GM18517 (cell line): ENCODE measurements around the gene VIL1.

Experiments used
- ATAC-seq: cut with Tn5 transposase; IDR thresholded peaks from one replicate; pipeline ENCODE4 v1.9.1; 2021; ENCODE audit warnings: mild to moderate bottlenecking, moderate library complexity; ENCODE audit not compliant: unreplicated experiment

VIL1 gene

GRCh38 chr2:218418717-218419458 lies at the start of gene VIL1:
VIL1 (plus strand) TSS chr2:218419123; CDS start chr2:218423779, 4,656 bp downstream.
- no peak for ATAC-seq

- no peak for ATAC-seq
Observed at GRCh38 chr2:218369330-218369729, 49.6 kb upstream of the VIL1 start.

- no peak for ATAC-seq
Observed at GRCh38 chr2:218370410-218371063, 48.4 kb upstream of the VIL1 start.

- ATAC-seq, result no peak
Observed at GRCh38 chr2:218371983-218372350, 47.0 kb upstream of the VIL1 start.

- ATAC-seq, result no peak
Observed at GRCh38 chr2:218374795-218375194, 44.1 kb upstream of the VIL1 start.

- no peak for ATAC-seq
Observed at GRCh38 chr2:218375212-218375611, 43.7 kb upstream of the VIL1 start.

GRCh38 chr2:218378053-218378452 lies 40.9 kb upstream of the VIL1 start:
- ATAC-seq, result no peak

GRCh38 chr2:218381916-218382366 lies 37.0 kb upstream of the VIL1 start, which contains the start of gene SLC11A1:
SLC11A1 (plus strand) TSS chr2:218382273; CDS start chr2:218382369, 96 bp downstream.
- ATAC-seq, result no peak

GRCh38 chr2:218382785-218383184 lies 36.1 kb upstream of the VIL1 start:
- ATAC-seq, result no peak

- no peak for ATAC-seq
Observed at GRCh38 chr2:218383892-218384519, 34.9 kb upstream of the VIL1 start.

- no peak for ATAC-seq
Observed at GRCh38 chr2:218384975-218385374, 33.9 kb upstream of the VIL1 start.

- no peak for ATAC-seq
Observed at GRCh38 chr2:218386505-218387368, 32.2 kb upstream of the VIL1 start.

GRCh38 chr2:218387369-218388194 lies 31.3 kb upstream of the VIL1 start:
- no peak for ATAC-seq

- no peak for ATAC-seq
Observed at GRCh38 chr2:218389333-218390150, 29.4 kb upstream of the VIL1 start.

GRCh38 chr2:218391202-218391601 lies 27.7 kb upstream of the VIL1 start:
- ATAC-seq, result no peak

GRCh38 chr2:218392459-218392858 lies 26.5 kb upstream of the VIL1 start:
- ATAC-seq, result no peak

GRCh38 chr2:218392891-218393462 lies 25.9 kb upstream of the VIL1 start:
- no peak for ATAC-seq

- ATAC-seq, result no peak
Observed at GRCh38 chr2:218393750-218394290, 25.1 kb upstream of the VIL1 start.
